Small intestine (tissue), 7 donors: Measurements from ENCODE around the gene C14orf180. TPM values are rescaled to one million over a fixed set of nuclear protein-coding genes. Genes with fewer than 3 reads are reported as not detected.

Source experiments
- DNase-seq, 2 donors: peaks; one replicate each; pipeline versions ENCODE4 v3.0.0 to v3.0.0-alpha.2; 2013
- FAIRE-seq: peaks from 2 replicates; lab custom pipeline; 2012; peaks lifted over from hg19 to GRCh38; lab: Jason Lieb, UNC
- H3K27ac ChIP-seq, 3 donors: one replicate each; pipeline ENCODE4 v1.5.1; 2013; ENCODE audit warnings: low read length in 2 of 3, mild to moderate bottlenecking in 2 of 3, control low read depth in 1 of 3, inconsistent platforms in 1 of 3, low read depth in 1 of 3, moderate library complexity in 1 of 3
- H3K27me3 ChIP-seq, 3 donors: one replicate each; pipeline ENCODE4 v1.6.1; 2013; ENCODE audit warnings: low read length in 3 of 3, inconsistent platforms in 1 of 3; ENCODE audit not compliant: control insufficient read depth in 3 of 3, insufficient read depth in 3 of 3
- H3K36me3 ChIP-seq, 3 donors: one replicate each; pipeline ENCODE4 v1.6.1; 2013; ENCODE audit warnings: low read length in 3 of 3, inconsistent platforms in 1 of 3, low read depth in 1 of 3, mild to moderate bottlenecking in 1 of 3, moderate library complexity in 1 of 3; ENCODE audit not compliant: control insufficient read depth in 3 of 3, insufficient read depth in 2 of 3
- H3K4me1 ChIP-seq, 3 donors: one replicate each; pipeline ENCODE4 v1.6.1; 2013; ENCODE audit warnings: low read length in 2 of 3, inconsistent platforms in 1 of 3, low read depth in 1 of 3, mild to moderate bottlenecking in 1 of 3, moderate library complexity in 1 of 3; ENCODE audit not compliant: control insufficient read depth in 3 of 3, insufficient read depth in 2 of 3
- H3K4me3 ChIP-seq, 3 donors: one replicate each; pipeline ENCODE4 v1.5.1; 2013; ENCODE audit warnings: low read length in 3 of 3, control low read depth in 1 of 3, inconsistent platforms in 1 of 3, low read depth in 1 of 3, mild to moderate bottlenecking in 1 of 3, moderate library complexity in 1 of 3
- H3K9me3 ChIP-seq, 2 donors: one replicate each; pipeline ENCODE4 v1.6.1; 2013; ENCODE audit warnings: low read depth in 1 of 2, low read length in 1 of 2; ENCODE audit not compliant: control insufficient read depth in 2 of 2, insufficient read depth in 1 of 2
- WGBS, 3 donors: extraction: QIAGEN DNeasy Blood & Tissue Kit; methylation state at CpG; one replicate each; pipeline ENCODE4 v1.1.7; 2013; 5-methylcytosine and 5-hydroxymethylcytosine counted together
- polyA plus RNA-seq, 4 donors: library from polyadenylated mRNA; stranded (reverse) in 3 of 4; unstranded in 1 of 4; fragments of 200-250 nt in 3 of 4; fragments of 120-200 nt in 1 of 4; gene quantifications; one replicate each; pipeline versions ENCODE4 v1.2.1 to v1.2.3, GENCODE V29; 2013
- donor health status: healthy with polysubstance abuse.
- donor health status: control.
- donor health status: control.
- donor health status: Bipolar disorder and iron deficiency.
- donor health status: healthy.

The C14orf180 gene
- polyA plus RNA-seq, 4 donors: 0.04 to 2.3 TPM; not detected in 2

- Histone ChIP-seq H3K36me3 (no peaks in the 10 kb centered on the region), H3K4me1 (peaks cover 0 to 4% (median 0%) of the 10 kb centered on the region in 3 donors), H3K27ac (no peak overlapping the region), H3K27me3 (peaks cover 4 to 22% (median 7%) of the 10 kb centered on the region in 3 donors), H3K9me3 (no peaks in the 10 kb centered on the region), H3K4me3 (no peak overlapping the region)
- DNase-seq: no peak
- FAIRE-seq: no peak
- 78 to 82% (median 78%) methylated on average over 7 of the region's 7 CpGs for WGBS, 3 donors
These were observed 30.1 kb downstream of the C14orf180 start for GRCh38 chr14:104609666-104610065.

GRCh38 chr14:104610749-104611310, 31.3 kb downstream of the C14orf180 start:
- Histone ChIP-seq H3K36me3 (no peaks in the 10 kb centered on the region), H3K27ac (no peak overlapping the region), H3K4me3 (no peak overlapping the region), H3K27me3 (peaks cover 0 to 15% (median 7%) of the 10 kb centered on the region in 3 donors), H3K9me3 (no peaks in the 10 kb centered on the region), H3K4me1 (no peaks in the 10 kb centered on the region)
- no peak for FAIRE-seq
- 60 to 65% (median 64%) methylated on average over 4 of the region's 4 CpGs for WGBS, 3 donors
- no peak for DNase-seq

GRCh38 chr14:104611881-104612280, 32.3 kb downstream of the C14orf180 start:
- FAIRE-seq: no peak
- Histone ChIP-seq H3K9me3 (no peaks in the 10 kb centered on the region), H3K27ac (no peak overlapping the region), H3K4me1 (no peaks in the 10 kb centered on the region), H3K27me3 (peaks cover 0 to 11% (median 4%) of the 10 kb centered on the region in 3 donors), H3K4me3 (no peak overlapping the region), H3K36me3 (no peaks in the 10 kb centered on the region)
- no peak for DNase-seq
- 59 to 62% (median 60%) methylated on average over 8 of the region's 8 CpGs for WGBS, 3 donors

GRCh38 chr14:104614126-104614812, 34.7 kb downstream of the C14orf180 start:
- peaks cover 0 to 5% (median 4%) of the 10 kb centered on the region in 3 donors for H3K27me3 ChIP-seq

GRCh38 chr14:104624939-104625338, 45.4 kb downstream of the C14orf180 start:
- WGBS, 3 donors: 54 to 63% (median 55%) methylated on average over 5 of the region's 5 CpGs
- no peak overlapping the region for H3K4me3 ChIP-seq
- H3K27me3 ChIP-seq: peaks cover 0 to 5% (median 3%) of the 10 kb centered on the region in 3 donors
- H3K4me1 ChIP-seq: no peaks in the 10 kb centered on the region
- H3K27ac ChIP-seq: no peak overlapping the region
- H3K36me3 ChIP-seq: no peaks in the 10 kb centered on the region
- FAIRE-seq: no peak
- no peak for DNase-seq
- H3K9me3 ChIP-seq: peaks cover 0 to 17% of the 10 kb centered on the region in 2 donors

More at GRCh38 chr14:104614126-104614812, 34.7 kb downstream of the C14orf180 start:
- Histone ChIP-seq H3K4me3 (no peak overlapping the region), H3K27ac (no peak overlapping the region), H3K4me1 (no peaks in the 10 kb centered on the region), H3K36me3 (no peaks in the 10 kb centered on the region), H3K9me3 (no peaks in the 10 kb centered on the region)
- WGBS, 3 donors: 45 to 69% (median 55%) methylated on average over 4 of the region's 4 CpGs
- FAIRE-seq: no peak
- DNase-seq: no peak

GRCh38 chr14:104632781-104633180, 53.2 kb downstream of the C14orf180 start:
- no peak overlapping the region for H3K27ac ChIP-seq
- H3K27me3 ChIP-seq: peaks cover 0 to 4% (median 3%) of the 10 kb centered on the region in 3 donors
- no peak for DNase-seq
- peaks cover 0 to 13% of the 10 kb centered on the region in 2 donors for H3K9me3 ChIP-seq
- no peaks in the 10 kb centered on the region for H3K36me3 ChIP-seq
- FAIRE-seq: no peak
- 61 to 76% (median 69%) methylated on average over 9 of the region's 9 CpGs for WGBS, 3 donors
- H3K4me3 ChIP-seq: no peak overlapping the region
- no peaks in the 10 kb centered on the region for H3K4me1 ChIP-seq

GRCh38 chr14:104633276-104634137, 53.9 kb downstream of the C14orf180 start:
- H3K4me1 ChIP-seq: no peaks in the 10 kb centered on the region
- WGBS, 3 donors: 73 to 81% (median 80%) methylated on average over 24 of the region's 24 CpGs
- H3K9me3 ChIP-seq: peaks cover 0 to 10% of the 10 kb centered on the region in 2 donors
- DNase-seq (no peak), FAIRE-seq (no peak)
- H3K4me3 ChIP-seq: no peak overlapping the region
- no peaks in the 10 kb centered on the region for H3K36me3 ChIP-seq
- no peak overlapping the region for H3K27ac ChIP-seq
- H3K27me3 ChIP-seq: peaks cover 0 to 6% (median 4%) of the 10 kb centered on the region in 3 donors

GRCh38 chr14:104634138-104634760, 54.7 kb downstream of the C14orf180 start:
- FAIRE-seq (no peak), DNase-seq (no peak)
- Histone ChIP-seq H3K27ac (no peak overlapping the region), H3K9me3 (peaks cover 0 to 5% of the 10 kb centered on the region in 2 donors), H3K4me1 (no peaks in the 10 kb centered on the region), H3K4me3 (no peak overlapping the region), H3K36me3 (no peaks in the 10 kb centered on the region), H3K27me3 (peaks cover 4 to 11% (median 4%) of the 10 kb centered on the region in 3 donors)
- 84 to 89% (median 86%) methylated on average over 18 to 20 of the region's 20 CpGs for WGBS, 3 donors
